Stimulated activated memory B cell treated with anti-CD40 and anti-IgM and Interleukin-4, amounts not matched to agents 10 μg/mL and 1 μg/mL and 100 μg/mL, for 72 hours (primary cell): ENCODE measurements around the gene SERAC1.
A peak's percentile ranks its signal among the peaks of the same experiment; 100 is the strongest.
"Not testable (repeated sequence)": the region's sequence is repeated elsewhere in the genome, so short reads cannot be mapped to it uniquely, and the experiment has no call there.

Experiments used
- ATAC-seq: fragments of 150-1000 bp; cut with Tn5 transposase; 2 replicates; pipeline ENCODE4 v1.10.0; 2021
- H3K27ac Mint-ChIP-seq: one replicate; pipeline ENCODE4 v1.8.0; 2022; ENCODE audit warnings: mild to moderate bottlenecking, mixed read lengths
- H3K27me3 Mint-ChIP-seq: one replicate; pipeline ENCODE4 v1.8.0; 2022; ENCODE audit warnings: mixed read lengths
- H3K36me3 Mint-ChIP-seq: one replicate; pipeline ENCODE4 v1.8.0; 2022; ENCODE audit warnings: mixed read lengths
- H3K4me1 Mint-ChIP-seq: one replicate; pipeline ENCODE4 v1.8.0; 2022; ENCODE audit warnings: mixed read lengths
- H3K4me3 Mint-ChIP-seq: one replicate; pipeline ENCODE4 v1.8.0; 2022; ENCODE audit warnings: mild to moderate bottlenecking, moderate library complexity, mixed read lengths
- H3K9me3 Mint-ChIP-seq: one replicate; pipeline ENCODE4 v1.8.0; 2022; ENCODE audit warnings: mixed read lengths

The SERAC1 gene

DNA sequence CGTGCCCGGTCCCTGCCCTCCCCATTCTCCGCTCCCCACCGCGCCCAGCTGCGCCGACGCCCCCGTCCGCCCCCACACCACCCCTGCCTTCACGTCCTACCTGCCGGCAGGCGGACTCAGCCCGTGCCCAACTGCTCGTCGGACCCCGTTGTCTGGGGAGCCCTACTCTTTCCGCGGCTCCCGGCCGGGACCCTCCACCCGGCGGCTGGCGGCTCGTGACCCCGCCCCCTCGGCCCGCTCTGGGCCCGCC, at the start of gene SERAC1:
TSS of gene SERAC1 (minus strand) at position 223 of the 250 bp plus-strand sequence. CDS start 9,899 bp downstream, outside the sequence.
- peak; percentile 79 for ATAC-seq
- H3K27me3 Mint-ChIP-seq = no peaks in the 10 kb centered on the region
- H3K36me3 Mint-ChIP-seq = peaks cover 20% of the 10 kb centered on the region
- H3K4me3 Mint-ChIP-seq = peak within 1 kb of the TSS; percentile 99
- no peaks in the 10 kb centered on the region for H3K9me3 Mint-ChIP-seq
- H3K27ac Mint-ChIP-seq = peak within 1 kb of the TSS; percentile 96
- peaks cover 24% of the 10 kb centered on the region for H3K4me1 Mint-ChIP-seq

DNA sequence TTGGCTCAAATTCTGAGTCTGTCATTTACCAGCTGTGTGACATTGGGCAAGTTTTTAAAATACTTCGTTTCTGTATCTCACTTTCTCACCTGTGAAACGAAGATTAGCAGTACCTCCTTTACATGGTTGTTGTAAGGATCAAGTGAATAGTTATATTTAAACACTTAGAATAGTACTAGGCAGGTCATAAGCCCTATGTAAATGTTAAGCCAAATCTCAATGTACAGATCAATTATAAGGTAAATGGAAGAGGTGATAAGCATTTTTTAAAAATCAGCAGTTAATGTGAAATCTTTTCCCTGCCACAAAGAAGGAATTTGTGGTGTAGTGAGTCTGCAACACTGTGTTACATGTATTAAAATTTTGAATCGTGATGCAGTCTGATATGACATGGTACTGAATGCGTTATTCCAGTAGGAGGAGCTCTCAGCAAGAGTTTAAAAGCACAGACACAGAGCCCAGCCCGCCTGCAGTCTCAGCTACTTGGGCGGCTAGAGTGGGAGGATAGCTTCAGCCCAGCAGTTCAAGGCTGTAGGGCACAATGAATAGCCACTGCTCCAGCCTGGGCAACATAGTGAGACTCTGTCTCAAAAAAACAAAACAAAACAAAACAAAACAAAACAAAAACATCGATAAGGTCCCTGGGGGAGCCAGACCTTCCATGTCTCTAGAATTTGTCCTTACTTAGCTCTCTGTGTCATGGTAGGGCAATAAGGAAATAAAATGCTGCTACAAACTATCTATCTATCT, 46.0 kb upstream of the SERAC1 start:
- Mint-ChIP-seq H3K27me3 (peaks cover 2% of the 10 kb centered on the region), H3K4me1 (peaks cover 9% of the 10 kb centered on the region), H3K4me3 (no peak overlapping the region), H3K9me3 (no peaks in the 10 kb centered on the region), H3K27ac (no peak overlapping the region), H3K36me3 (no peaks in the 10 kb centered on the region)
- ATAC-seq = peak; percentile 95

DNA sequence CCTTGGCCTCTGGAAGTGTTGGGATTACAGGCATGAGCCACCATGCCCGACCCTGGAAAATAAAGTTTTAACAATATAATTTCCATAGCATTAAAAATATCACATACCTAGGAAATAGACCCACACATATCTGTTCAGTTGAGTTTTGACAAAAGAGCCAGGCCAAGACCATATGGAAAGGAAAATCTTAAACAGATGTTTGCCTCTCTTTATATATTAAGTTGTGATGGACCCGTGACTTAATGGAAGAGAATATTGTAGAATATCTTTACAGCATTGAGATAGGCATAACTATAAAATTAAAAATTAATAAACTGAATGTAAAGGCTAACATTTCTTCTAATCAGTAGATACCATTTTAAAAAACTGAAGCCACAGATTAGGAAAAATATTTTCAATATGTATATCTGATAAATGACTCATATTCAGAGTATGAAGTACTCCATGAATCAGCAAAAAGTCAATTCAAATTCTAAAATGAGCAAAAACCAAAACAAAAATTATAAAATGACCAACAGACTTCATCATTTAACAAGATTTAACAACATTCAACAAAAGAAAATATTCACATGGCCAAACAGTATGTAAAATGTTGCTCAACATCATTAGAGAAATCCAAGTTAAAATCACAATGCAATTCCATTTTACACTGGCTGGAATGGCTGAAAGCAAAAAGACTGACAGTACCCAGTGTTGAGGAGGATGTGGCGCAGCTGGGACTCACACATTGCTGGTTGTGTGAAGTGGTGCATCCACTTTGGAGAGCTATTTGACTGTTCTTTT, 43.4 kb upstream of the SERAC1 start:
- no peak for ATAC-seq
- no peak overlapping the region for H3K27ac Mint-ChIP-seq

DNA sequence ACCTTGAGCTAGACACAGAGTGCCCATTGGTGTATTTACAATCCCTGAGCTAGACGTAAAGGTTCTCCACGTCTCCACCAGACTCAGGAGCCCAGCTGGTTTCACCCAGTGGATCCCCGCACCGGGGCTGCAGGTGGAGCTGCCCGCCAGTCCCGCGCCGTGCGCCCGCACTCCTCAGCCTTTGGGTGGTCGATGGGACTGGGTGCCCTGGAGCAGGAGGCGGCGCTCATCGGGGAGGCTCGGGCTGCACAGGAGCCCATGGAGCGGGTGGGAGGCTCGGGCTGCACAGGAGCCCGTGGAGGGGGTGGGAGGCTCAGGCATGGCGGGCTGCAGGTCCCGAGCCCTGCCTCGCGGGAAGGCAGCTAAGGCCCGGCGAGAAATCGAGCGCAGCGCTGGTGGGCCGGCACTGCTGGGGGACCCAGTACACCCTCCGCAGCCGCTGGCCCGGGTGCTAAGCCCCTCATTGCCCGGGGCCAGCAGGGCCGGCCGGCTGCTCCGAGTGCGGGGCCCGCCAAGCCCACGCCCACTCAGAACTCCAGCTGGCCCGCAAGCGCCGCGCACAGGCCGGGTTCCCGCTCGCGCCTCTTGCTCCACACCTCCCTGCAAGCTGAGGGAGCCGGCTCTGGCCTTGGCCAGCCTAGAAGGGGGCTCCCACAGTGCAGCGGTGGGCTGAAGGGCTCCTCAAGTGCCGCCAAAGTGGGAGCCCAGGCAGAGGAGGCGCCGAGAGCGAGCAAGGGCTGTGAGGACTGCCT, 41.7 kb upstream of the SERAC1 start:
- not testable (repeated sequence) for H3K36me3 Mint-ChIP-seq, H3K9me3 Mint-ChIP-seq, H3K27ac Mint-ChIP-seq, H3K4me3 Mint-ChIP-seq, ATAC-seq
- peaks cover 24% of the 10 kb centered on the region for H3K4me1 Mint-ChIP-seq
- peaks cover 23% of the 10 kb centered on the region for H3K27me3 Mint-ChIP-seq

More for the DNA sequence above, 43.4 kb upstream of the SERAC1 start:
- Mint-ChIP-seq H3K4me3 (no peak overlapping the region), H3K36me3 (no peaks in the 10 kb centered on the region), H3K27me3 (peaks cover 23% of the 10 kb centered on the region), H3K9me3 (no peaks in the 10 kb centered on the region), H3K4me1 (peaks cover 24% of the 10 kb centered on the region)

DNA sequence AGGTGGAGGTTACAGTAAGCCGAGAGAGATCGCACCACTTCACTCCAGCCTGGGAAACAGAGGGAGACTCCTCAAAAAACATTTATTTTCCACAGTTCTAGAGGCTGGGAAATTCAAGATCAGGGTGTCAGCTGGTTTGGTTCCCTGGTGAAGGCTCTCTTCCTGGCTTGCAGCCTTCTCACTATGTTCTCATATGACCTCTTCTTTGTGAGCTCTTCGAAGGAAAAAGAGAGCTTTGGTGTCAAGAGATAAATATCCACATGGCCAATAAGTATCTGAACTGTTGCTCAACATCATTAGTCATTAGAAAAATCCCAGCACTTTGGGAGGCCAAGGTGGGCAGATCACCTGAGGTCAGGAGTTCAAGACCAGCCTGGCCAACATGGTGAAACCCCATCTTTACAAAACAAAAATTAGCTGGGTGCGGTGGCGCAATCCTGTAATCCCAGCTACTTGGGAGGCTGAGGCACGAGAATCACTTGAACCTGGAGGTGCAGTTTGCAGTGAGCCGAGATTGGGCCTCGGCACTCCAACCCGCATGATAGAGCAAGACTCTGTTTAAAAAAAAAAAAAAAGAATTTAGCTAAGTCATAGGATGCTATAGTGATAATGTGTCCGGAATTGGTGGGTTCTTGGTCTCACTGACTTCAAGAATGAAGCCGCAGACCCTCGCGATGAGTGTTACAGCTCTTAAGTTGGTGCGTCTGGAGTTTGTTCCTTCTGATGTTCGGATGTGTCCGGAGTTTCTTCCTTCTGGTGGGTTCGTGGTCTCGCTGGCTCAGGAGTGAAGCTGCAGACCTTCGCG, 40.4 kb upstream of the SERAC1 start:
- not testable (repeated sequence) for H3K36me3 Mint-ChIP-seq, H3K4me3 Mint-ChIP-seq, ATAC-seq, H3K9me3 Mint-ChIP-seq
- Mint-ChIP-seq H3K4me1 (peaks cover 16% of the 10 kb centered on the region), H3K27ac (peak overlapping the region; percentile 50), H3K27me3 (peaks cover 23% of the 10 kb centered on the region)

DNA sequence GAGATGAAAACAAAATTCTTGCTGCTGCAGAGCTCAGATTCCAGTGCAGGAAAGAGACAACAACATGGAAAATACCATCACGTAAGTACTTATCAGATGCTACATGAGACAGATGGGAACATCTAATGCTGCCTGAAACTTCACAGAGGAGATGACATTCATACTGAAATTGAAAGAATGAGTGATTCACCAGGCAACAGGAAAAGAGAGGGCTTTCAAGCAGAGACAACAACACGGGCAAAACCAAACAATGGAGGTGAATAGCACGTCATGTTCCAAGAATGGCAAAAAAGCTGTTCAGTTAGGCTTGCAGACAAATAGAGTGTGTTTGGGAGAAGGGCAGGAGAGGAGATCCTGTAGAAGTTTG, 39.3 kb upstream of the SERAC1 start:
- peak overlapping the region; percentile 50 for H3K27ac Mint-ChIP-seq
- peak; percentile 86 for ATAC-seq
- H3K4me3 Mint-ChIP-seq = no peak overlapping the region
- peaks cover 16% of the 10 kb centered on the region for H3K4me1 Mint-ChIP-seq
- no peaks in the 10 kb centered on the region for H3K36me3 Mint-ChIP-seq
- H3K9me3 Mint-ChIP-seq = no peaks in the 10 kb centered on the region
- peaks cover 23% of the 10 kb centered on the region for H3K27me3 Mint-ChIP-seq

DNA sequence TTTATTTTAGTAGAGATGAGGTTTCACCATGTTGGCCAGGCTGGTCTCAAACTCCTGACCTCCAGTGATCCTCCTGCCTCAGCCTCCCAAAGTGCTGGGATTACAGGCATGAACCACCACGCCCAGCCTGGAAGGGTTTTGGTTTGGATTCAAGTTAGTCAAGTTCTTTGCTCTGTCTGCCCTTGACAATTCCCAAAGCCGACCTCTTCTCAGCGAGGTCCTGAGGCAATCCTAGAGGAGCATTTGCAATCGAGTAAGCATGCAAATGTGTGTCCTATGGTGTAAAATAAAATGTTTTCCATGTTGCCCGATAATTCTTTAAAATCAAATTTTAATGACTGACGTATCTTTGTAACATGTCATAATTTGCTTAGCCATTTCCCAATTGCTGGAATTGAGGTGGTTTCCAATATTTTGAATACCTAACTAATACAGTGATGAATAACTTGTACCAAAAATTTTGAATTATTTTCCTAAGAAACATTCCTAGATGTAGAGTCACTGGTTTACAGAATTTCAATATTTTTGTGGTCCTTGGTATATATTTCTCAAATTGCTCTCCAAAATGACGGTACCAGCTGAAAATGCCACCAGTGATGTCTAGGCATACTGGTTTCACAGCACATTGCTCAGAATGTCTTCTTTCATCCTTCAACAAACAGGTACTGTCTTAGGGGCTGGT, 38.8 kb upstream of the SERAC1 start:
- H3K4me1 Mint-ChIP-seq = peaks cover 16% of the 10 kb centered on the region
- peaks cover 23% of the 10 kb centered on the region for H3K27me3 Mint-ChIP-seq
- no peaks in the 10 kb centered on the region for H3K9me3 Mint-ChIP-seq
- no peak overlapping the region for H3K4me3 Mint-ChIP-seq
- no peaks in the 10 kb centered on the region for H3K36me3 Mint-ChIP-seq
- peak; percentile 27 for ATAC-seq
- peak overlapping the region; percentile 50 for H3K27ac Mint-ChIP-seq

DNA sequence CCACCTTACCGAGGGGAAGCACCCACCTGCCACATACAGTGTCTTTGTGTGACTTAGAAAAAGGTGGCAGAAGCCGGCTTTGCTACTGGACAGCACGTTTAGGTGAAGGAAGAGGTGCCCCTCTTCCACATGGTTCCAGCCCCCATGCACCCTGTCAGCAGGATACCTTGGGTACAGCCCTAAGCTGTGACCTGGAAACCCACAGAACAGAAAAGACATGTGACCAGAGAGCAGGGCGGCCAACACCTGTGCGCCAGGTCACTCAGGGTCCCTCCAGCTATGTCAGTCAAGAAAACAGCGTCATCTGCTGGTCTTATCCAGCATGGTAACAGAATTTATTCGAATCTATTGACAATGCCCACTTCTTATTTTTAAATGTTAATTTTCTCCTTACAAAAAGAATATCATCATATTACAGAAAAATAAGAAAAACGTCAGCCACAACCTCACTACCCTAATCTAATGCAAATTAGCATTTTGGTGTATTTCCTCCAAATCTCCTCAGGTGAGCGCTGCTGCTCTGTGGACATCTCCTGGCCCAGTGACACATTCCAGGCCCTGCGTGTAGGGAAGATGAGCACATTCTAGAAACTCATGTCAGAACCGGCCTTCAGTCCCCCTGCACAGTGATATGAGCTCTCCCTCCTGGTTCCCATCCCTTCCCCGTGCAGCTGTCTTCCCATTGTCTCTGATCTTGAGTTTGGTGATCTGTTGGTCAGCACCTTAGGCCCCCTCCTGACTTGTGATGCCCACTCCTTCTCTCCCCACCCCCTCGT, 37.3 kb upstream of the SERAC1 start:
- Mint-ChIP-seq H3K9me3 (no peaks in the 10 kb centered on the region), H3K27me3 (peaks cover 23% of the 10 kb centered on the region), H3K4me3 (no peak overlapping the region), H3K4me1 (peaks cover 16% of the 10 kb centered on the region), H3K27ac (no peak overlapping the region), H3K36me3 (no peaks in the 10 kb centered on the region)
- ATAC-seq = no peak

DNA sequence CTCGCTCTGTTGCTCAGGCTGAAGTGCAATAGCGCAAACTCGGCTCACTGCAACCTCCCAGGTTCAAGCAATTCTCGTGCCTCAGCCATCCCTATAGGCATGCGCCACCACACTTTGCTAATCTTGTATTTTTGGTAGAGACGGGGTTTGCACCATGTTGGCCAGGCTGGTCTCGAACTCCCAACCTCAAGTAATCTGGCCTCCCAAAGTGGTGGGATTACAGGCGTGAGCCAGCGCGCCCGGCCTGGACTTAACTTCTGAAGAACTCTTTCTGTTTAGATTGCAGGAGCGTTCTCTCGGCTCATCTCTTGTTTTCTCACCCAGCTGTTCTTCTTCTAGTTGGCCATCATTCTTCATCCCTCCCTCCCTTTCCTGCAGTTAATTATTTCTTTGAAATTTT, 30.4 kb upstream of the SERAC1 start:
- Mint-ChIP-seq H3K27me3 (no peaks in the 10 kb centered on the region), H3K4me1 (no peaks in the 10 kb centered on the region), H3K4me3 (no peak overlapping the region), H3K36me3 (peaks cover 17% of the 10 kb centered on the region), H3K27ac (no peak overlapping the region), H3K9me3 (no peaks in the 10 kb centered on the region)
- ATAC-seq = no peak

DNA sequence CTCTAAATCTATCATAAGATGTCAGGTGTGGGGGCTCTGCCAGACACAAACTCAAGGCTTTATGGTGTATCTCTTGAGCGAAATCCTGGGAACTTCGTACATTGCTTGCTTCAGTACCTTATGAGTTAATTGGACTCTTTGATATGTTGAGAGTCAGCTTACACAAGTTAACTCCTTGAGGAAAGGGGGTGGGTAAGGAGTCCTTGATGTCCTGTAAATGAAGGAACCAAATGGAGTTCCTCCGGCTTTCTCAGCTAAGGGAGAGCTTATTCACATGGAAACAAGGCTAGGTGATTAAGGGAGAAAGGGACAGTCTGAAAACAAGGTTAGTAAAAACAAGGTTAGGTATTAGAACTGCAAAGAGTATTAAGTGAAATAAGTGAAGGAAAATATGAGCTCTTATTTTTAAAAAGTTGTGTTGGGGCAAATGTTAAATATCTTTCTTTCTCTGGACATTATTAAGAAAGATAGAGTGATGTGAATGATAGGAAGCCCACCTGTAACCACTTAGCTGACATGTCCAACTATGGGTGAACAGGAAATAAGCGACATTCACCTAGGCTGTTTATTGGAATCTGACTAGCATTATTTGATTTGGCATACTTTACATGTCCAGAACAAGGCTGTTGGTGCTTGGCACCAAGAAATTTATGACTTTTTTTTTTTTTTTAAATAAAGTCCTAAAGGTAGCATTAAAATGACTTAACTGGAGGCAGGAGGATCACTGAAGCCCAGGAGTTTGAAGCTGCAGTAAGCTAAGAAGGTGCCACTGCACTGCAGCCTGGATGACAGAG, 26.6 kb upstream of the SERAC1 start:
- Mint-ChIP-seq H3K4me3 (no peak overlapping the region), H3K4me1 (no peaks in the 10 kb centered on the region), H3K27me3 (no peaks in the 10 kb centered on the region), H3K27ac (no peak overlapping the region), H3K36me3 (peaks cover 28% of the 10 kb centered on the region), H3K9me3 (no peaks in the 10 kb centered on the region)
- no peak for ATAC-seq

DNA sequence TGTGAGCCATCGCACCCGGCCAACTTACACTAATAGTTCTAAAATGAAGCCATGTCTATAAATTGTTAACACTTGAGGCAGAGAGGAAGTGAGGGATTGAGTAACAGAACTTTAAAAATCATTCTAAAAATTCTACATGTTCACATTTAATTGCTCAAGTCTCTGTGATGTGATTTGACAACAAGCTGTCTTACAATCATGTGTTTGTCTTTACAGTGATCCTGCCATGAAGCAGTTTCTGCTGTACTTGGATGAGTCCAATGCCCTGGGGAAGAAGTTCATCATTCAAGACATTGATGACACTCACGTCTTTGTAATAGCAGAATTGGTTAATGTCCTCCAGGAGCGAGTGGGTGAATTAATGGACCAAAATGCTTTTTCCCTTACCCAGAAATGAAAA, 23.7 kb upstream of the SERAC1 start:
- H3K4me1 Mint-ChIP-seq = no peaks in the 10 kb centered on the region
- no peak overlapping the region for H3K27ac Mint-ChIP-seq
- H3K9me3 Mint-ChIP-seq = no peaks in the 10 kb centered on the region
- no peaks in the 10 kb centered on the region for H3K27me3 Mint-ChIP-seq
- H3K36me3 Mint-ChIP-seq = peaks cover 30% of the 10 kb centered on the region
- no peak for ATAC-seq
- no peak overlapping the region for H3K4me3 Mint-ChIP-seq

DNA sequence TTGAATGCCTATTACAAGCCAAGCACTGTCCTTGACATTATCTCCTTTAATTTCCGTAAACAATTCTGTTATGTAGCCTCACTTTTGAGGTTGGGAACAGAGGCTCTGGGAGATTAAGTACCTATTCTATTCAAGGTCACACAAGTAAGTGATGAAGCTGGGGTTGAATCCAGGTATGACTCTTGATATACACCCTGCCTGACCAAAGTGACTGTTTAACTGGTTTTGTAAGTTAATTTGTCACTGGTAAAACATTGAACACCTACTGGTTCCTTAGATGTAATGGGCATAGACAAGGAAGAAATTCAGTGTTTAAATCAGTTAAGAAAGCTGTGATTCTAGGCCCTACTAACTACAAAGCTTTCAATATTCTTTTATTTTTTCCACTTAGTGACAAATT, 23.0 kb upstream of the SERAC1 start:
- no peak overlapping the region for H3K4me3 Mint-ChIP-seq
- no peaks in the 10 kb centered on the region for H3K27me3 Mint-ChIP-seq
- no peak overlapping the region for H3K27ac Mint-ChIP-seq
- H3K9me3 Mint-ChIP-seq = no peaks in the 10 kb centered on the region
- H3K36me3 Mint-ChIP-seq = peaks cover 37% of the 10 kb centered on the region
- H3K4me1 Mint-ChIP-seq = no peaks in the 10 kb centered on the region
- no peak for ATAC-seq

DNA sequence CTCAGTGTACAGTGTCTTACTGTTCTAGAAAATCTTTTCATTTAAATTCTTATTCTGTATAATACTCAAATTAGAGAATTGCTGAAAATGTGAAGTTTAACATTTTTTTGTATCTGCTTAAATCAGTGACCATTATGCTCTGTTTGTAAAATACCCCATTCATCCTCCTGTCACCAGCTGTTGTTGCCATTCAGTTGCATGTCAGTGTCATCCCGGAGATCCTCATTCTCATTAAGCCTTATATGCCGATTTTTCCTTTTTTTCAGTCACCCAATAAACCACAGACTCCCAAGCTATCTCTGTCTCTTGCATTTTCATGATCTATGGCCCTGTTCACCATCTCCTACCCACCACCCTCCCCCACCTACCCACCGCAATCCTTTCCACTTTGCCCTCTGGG, 20.5 kb upstream of the SERAC1 start:
- peaks cover 33% of the 10 kb centered on the region for H3K36me3 Mint-ChIP-seq
- ATAC-seq = no peak
- no peak overlapping the region for H3K4me3 Mint-ChIP-seq
- no peaks in the 10 kb centered on the region for H3K27me3 Mint-ChIP-seq
- H3K4me1 Mint-ChIP-seq = no peaks in the 10 kb centered on the region
- no peak overlapping the region for H3K27ac Mint-ChIP-seq
- no peaks in the 10 kb centered on the region for H3K9me3 Mint-ChIP-seq
